Activated naive CD4-positive, alpha-beta T cell treated with Interleukin-2 at 50 U/mL for 16 hours (primary cell): Measurements from ENCODE around the gene FOXR2.

ENCODE experiments used
- DNase-seq: peaks from one replicate; pipeline ENCODE4 v3.0.0-alpha.2; 2020

Gene FOXR2, protein sequence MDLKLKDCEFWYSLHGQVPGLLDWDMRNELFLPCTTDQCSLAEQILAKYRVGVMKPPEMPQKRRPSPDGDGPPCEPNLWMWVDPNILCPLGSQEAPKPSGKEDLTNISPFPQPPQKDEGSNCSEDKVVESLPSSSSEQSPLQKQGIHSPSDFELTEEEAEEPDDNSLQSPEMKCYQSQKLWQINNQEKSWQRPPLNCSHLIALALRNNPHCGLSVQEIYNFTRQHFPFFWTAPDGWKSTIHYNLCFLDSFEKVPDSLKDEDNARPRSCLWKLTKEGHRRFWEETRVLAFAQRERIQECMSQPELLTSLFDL

DNA sequence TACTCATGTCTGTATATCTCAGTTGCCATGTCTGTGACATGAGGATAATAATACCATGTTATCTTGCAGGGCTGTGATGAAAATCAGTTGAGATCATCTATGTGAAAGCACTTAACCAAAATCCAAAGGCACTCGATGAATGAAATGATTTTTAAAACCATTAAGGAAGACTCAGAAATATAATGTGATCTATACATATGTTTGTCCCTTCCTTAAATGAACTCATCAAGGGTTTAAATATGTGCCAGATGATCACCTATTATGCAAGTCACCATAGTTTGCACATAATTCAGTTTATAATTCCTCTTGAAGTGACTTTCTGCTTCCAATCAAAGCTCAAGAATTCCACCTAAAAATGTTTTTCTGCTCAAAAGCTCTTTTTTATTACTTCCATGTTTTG lies at the start of gene FOXR2:
TSS of gene FOXR2 (plus strand) at position 301 of the 400 bp plus-strand sequence. CDS start 312 bp downstream, outside the sequence.
- no peak for DNase-seq

DNA sequence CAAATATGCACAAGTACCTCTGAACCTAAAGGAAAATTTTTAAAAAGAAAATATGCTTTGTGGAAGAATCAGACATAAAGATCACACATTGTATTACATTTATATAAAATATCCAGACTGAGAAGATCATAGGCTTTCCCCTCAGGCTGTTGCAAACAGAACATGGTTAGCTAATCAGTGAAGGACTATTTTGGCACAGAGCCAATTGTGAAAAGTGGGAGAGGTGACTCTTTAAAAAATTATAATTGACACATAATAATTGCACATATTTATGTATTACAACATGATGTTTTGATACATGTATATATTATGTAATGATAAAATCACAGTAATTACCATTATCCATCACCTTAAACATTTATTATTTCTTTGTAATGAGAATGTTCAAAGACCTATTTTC lies 44.1 kb upstream of the FOXR2 start:
- DNase-seq, result no peak

DNA sequence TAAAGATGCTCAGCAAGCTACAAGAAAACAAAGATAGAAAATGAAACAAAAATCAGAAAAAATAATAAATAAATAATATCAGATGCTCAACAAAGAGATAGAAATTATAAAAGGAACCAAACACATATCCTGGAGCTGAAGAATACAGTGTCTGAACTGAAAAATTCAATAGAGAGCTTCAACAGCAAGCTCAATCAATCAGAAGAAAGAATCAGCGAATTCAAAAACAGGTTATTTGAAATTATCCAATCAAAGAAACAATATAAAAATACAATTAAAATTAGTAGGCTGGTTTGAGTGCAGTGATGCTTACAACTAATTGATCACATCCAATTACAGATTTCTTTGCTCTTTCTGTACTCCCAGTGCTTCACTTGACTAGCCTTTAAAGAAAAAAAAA lies 40.8 kb upstream of the FOXR2 start:
- no peak for DNase-seq

DNA sequence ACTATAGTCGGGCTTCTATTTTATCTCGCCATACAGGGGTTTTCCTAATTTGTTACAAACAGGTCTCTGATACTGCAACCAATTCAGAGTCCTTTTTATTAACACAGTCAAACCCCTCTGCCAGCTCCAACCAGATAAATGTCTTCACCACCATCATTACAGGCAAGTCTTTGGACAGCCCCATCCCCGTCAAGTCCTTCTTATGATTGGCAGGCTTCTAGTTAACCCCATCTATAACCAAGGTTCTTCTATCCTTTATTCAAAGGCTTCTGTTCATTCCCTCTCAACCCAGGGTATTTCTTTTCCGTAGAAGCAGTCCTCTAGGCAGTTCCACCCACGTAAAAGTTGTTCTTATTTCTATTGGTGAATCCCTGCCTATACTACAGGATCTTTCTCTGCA lies 29.9 kb upstream of the FOXR2 start:
- no peak for DNase-seq

DNA sequence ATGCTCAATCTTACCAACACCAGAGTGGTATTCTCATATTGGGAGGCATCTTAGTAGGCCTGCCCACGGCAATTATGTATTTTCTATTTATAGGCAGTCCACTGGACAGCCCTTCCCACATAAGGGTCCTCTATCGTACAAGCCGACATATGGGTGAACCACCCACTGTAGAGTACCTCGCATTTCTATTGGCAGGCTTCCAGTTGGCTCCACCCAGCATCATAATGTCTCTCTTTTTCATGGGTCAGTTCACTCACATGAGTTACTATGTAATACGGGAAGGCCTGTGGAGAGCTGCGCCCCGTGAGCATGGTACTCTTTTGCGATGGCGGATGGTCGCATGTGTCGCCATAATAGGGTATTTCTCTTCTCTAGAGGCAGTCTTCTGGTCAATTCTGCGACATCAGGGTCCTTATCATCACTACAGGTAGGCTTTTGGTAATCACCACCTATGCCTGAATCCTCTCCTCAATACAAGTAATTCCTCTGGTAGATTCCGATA lies 29.4 kb upstream of the FOXR2 start:
- DNase-seq, result no peak

DNA sequence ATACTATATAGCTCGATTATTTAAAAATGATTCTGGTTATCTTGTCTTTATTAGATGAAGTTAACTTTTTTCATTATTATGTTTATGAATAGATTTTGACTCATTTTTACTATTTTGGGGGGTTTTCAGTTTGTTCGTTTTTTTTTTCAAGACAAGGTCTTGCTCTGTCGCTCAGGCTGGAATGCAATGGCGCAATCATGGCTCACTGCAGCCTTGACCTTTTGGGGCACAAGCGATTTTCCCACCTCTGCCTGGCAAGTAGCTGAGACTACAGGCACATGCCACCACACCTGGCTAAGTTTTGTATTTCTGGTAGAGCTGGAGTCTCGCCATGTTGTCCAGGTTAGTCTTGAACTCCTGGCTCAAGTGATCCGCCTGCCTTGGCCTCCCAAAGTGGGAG lies 24.9 kb upstream of the FOXR2 start:
- DNase-seq, result no peak

DNA sequence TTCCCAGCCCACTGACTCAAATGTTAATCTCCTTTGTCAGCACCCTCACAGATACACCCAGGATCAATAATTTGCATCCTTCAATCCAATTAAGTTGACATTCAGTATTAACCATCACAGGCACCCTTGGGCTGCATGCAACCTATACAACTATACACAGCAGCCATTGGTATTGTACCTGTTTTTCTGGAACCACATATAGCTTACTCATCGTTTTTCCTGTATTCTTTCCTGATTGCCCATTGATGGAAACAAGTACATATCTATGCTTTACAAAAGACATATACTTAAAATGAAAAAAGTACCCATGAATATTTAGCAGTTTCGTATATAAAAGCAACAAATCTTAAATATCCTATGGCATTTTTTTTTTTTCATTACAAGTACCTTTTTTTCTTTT lies 3.7 kb upstream of the FOXR2 start:
- no peak for DNase-seq

DNA sequence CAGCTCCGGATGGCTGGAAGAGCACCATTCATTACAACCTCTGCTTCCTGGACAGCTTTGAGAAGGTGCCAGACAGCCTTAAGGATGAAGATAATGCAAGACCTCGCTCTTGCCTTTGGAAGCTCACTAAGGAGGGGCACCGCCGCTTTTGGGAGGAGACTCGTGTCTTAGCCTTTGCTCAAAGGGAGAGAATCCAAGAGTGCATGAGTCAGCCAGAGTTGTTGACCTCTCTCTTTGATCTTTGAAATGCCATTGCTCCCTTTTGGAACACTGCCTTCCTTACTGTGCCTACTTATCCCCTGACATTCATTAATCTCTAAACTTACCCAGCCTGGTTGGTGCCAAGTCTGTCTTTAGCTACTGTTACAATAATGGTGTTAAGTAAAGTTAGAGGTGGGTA lies 1.2 kb downstream of the FOXR2 start:
- DNase-seq, result no peak

DNA sequence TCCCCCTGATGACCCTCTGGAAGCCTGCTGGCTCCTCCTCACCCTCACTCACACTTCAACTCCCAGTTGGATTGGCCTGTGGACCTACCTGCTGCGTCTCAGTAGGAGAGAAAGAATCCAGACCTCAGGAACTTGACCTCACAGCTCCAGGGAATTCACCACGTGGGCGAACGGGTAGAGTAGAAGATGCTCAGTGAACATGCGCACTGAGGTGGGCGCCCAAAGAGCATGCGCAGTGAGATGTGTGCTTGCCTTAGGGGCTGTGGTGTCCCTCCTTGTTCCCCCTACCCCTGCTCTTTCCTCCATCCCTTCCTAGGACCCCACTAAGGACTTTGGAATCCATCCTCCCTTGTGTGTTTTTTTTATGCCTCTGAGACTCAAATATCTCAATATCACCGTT lies 12.9 kb downstream of the FOXR2 start:
- DNase-seq, result no peak

DNA sequence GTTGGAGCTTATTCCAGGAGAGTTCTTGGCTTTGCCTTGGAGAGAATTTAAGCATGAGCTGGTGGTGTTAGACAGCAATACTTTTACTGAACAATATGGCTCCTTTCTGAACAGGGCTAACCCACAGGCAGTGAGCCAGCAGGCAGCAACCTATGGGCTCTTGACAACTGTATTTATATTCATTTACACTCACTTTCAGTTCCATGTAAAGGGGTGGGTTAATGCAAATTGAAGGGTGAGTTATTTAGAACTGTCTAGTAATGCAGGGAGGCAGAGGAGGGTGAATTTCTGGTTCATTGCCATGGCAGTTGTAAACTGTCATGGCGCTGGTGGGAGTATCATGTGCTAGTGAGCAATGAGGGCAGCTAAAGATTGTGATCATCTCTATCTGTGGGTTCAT lies 15.7 kb downstream of the FOXR2 start:
- DNase-seq, result no peak

DNA sequence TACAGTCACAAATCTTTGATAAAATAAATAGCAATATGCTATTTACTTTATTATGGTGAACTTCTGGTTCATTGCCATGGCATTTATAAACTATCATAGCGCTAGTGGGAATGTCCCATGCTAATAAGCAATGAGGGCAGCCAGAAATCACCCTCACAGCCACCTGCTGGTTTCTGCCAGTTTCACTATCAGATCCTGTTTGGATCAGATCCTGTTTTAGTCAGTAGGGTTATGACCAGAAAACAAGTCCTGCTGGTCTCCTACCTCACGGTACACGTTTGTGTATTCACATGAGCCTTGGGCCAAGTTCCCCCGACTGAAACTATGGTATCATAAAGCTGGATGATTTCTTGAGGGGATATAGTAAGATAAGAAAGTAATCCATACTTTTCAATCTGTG lies 17.7 kb downstream of the FOXR2 start:
- DNase-seq, result no peak

DNA sequence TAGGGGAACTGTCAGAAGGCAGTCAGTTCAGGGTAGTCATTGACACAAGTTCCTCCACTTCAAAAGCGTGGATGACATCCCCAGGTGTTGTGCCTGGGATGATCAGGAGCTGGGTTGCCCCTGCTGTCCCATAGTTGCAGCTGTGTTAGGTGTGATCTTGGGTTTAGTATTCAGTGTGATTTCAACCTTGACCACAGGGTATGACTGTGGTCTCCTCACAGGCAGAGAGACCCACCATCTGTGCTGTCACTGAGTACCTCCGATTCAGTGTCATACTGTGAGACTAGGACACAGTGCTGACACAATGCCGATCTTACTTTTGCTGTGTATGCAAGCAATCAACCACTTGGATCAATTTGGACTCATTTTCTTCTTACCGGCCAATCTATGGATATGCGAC lies 25.2 kb downstream of the FOXR2 start:
- DNase-seq, result no peak

DNA sequence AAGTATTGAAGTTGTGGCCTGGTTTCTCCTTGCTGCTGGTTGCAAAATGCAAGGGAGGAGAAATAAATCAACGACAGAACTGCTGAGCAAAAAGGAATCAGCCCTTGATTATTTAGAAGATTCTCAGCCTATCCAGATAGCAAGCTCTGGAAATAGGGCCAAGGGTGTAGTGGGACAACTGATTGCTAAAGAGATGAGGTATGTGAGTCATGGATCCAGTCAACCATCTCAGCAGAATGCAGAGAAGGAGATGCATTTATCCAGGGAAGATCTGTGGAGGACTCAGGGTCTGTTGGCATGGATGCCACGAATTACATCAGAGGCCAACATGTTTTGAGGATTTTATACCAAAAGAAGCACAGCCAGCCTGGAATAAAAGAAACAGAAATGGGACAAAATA lies 36.7 kb downstream of the FOXR2 start:
- DNase-seq, result no peak

DNA sequence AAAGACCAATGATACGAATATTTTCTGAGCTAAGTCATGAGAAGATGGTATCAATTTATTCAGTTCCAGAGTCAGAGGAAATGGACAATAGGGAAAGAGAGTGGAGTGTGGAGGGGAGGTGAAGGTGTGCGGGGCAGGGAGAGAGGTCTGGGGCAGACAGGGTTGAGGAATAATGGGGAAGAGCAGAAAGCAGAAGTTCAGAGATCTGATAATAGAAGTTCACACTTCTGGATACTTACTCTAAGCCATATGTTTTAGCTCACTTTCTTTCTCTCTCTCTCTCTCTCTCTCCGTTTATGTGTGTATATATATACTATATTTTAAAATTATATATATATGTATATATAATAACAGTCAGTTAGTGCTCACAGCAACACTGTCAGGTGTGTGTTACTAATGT lies 40.4 kb downstream of the FOXR2 start:
- no peak for DNase-seq

DNA sequence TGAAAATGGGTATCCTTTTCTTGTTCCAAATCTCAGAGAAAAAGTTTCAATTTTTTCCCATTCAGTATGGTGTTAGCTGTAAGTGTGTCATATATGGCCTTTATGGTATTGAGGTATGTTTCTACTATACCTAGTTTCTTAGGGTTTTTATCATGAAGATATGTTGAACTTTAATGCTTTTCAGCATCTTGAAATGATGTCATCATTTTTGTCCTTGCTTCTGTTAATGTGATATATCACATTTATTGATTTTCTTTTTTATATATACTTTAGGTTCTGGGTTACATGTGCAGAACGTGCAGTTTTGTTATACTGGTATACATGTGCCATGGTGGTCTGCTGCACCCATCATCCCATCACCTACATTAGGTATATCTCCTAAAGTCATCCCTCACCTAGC lies 44.9 kb downstream of the FOXR2 start:
- no peak for DNase-seq
